ENCODE measurements around the gene OTOS. TPM values are rescaled to one million over a fixed set of nuclear protein-coding genes. Genes with fewer than 3 reads are reported as not detected.

The OTOS gene
- total RNA-seq, 2 experiments from 2014 or later, result not detected

DNA sequence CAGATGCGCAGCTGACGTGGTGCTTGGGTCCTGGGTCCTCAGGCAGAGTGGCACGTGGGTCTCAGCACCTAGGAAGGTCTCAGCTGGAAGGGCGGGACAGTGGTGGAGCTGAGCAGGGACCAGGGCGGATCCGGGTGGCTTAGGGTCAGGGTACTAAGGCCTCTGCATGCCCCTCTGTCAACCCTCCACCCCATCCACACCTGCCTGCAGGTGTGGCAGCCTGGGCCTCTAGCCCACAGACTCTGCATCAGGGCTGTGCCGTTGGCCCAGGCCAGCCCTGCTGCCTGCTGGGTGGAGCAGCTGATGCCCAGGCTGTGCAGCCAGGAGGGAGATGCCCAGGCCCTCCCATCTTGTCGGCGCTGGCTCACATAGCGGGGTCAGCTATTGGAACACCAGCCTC, 24.6 kb upstream of the OTOS start:
- Histone ChIP-seq H3K4me1 (ENCODE audit: insufficient read depth, low read length, poor library complexity, severe bottlenecking) (no peaks in the 10 kb centered on the region), H2AFZ (ENCODE audit: low read length) (no peak overlapping the region), H3K36me3 (ENCODE audit: insufficient read depth, low read length) (no peaks in the 10 kb centered on the region), H3K4me3 (ENCODE audit: low read depth, low read length, poor library complexity, severe bottlenecking) (no peak overlapping the region), H3K4me2 (ENCODE audit: low read length) (no peak overlapping the region), H4K20me1 (ENCODE audit: insufficient read depth, low read length) (no peaks in the 10 kb centered on the region), H3K79me2 (ENCODE audit: insufficient read depth, low read depth, low read length) (no peaks in the 10 kb centered on the region), H3K9me2 (ENCODE audit: insufficient read depth, low read length) (no peaks in the 10 kb centered on the region), H3K9me3 (ENCODE audit: low read length) (no peaks in the 10 kb centered on the region), H3K27ac (ENCODE audit: low read depth, low read length, poor library complexity, severe bottlenecking) (no peak overlapping the region)
- TF ChIP-seq EZH2phosphoT487 (IDR thresholded peaks at IDR 0.05; ENCODE audit: borderline replicate concordance, low read depth, low read length), result no peak
- TF ChIP-seq, protein P1, sequence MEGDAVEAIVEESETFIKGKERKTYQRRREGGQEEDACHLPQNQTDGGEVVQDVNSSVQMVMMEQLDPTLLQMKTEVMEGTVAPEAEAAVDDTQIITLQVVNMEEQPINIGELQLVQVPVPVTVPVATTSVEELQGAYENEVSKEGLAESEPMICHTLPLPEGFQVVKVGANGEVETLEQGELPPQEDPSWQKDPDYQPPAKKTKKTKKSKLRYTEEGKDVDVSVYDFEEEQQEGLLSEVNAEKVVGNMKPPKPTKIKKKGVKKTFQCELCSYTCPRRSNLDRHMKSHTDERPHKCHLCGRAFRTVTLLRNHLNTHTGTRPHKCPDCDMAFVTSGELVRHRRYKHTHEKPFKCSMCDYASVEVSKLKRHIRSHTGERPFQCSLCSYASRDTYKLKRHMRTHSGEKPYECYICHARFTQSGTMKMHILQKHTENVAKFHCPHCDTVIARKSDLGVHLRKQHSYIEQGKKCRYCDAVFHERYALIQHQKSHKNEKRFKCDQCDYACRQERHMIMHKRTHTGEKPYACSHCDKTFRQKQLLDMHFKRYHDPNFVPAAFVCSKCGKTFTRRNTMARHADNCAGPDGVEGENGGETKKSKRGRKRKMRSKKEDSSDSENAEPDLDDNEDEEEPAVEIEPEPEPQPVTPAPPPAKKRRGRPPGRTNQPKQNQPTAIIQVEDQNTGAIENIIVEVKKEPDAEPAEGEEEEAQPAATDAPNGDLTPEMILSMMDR (conservative IDR thresholded peaks at IDR 0.05; ENCODE audit: low read length), result no peak
- ChIA-PET POLR2A (no interaction called here), CTCF (ENCODE audit: unreplicated experiment) (no interaction called here)
- no TSS peak for BruUV-seq (replicated peaks)
- DNase-seq (ENCODE audit: low spot score), result no peak
- intact Hi-C loops (cut with micrococcal nuclease; ENCODE audit: unreplicated experiment), result no loop called here

GRCh38 chr2:240164586-240164985, 24.1 kb upstream of the OTOS start:
- Histone ChIP-seq H3K36me3 (ENCODE audit: insufficient read depth, low read length) (no peaks in the 10 kb centered on the region), H3K9me2 (ENCODE audit: insufficient read depth, low read length) (no peaks in the 10 kb centered on the region), H3K79me2 (ENCODE audit: insufficient read depth, low read depth, low read length) (no peaks in the 10 kb centered on the region), H4K20me1 (ENCODE audit: insufficient read depth, low read length) (no peaks in the 10 kb centered on the region), H3K4me2 (ENCODE audit: low read length) (no peak overlapping the region), H2AFZ (ENCODE audit: low read length) (no peak overlapping the region), H3K27ac (ENCODE audit: low read depth, low read length, poor library complexity, severe bottlenecking) (no peak overlapping the region), H3K4me3 (ENCODE audit: low read depth, low read length, poor library complexity, severe bottlenecking) (no peak overlapping the region), H3K9me3 (ENCODE audit: low read length) (no peaks in the 10 kb centered on the region), H3K4me1 (ENCODE audit: insufficient read depth, low read length, poor library complexity, severe bottlenecking) (no peaks in the 10 kb centered on the region)
- TF ChIP-seq, protein P1 (conservative IDR thresholded peaks at IDR 0.05; ENCODE audit: low read length), result no peak
- no peak for TF ChIP-seq EZH2phosphoT487 (IDR thresholded peaks at IDR 0.05; ENCODE audit: borderline replicate concordance, low read depth, low read length)
- no peak for DNase-seq (ENCODE audit: low spot score)
- intact Hi-C loops (cut with micrococcal nuclease; ENCODE audit: unreplicated experiment), result no loop called here
- ChIA-PET CTCF (ENCODE audit: unreplicated experiment) (no interaction called here), POLR2A (no interaction called here)
- BruUV-seq (replicated peaks), result no TSS peak

DNA sequence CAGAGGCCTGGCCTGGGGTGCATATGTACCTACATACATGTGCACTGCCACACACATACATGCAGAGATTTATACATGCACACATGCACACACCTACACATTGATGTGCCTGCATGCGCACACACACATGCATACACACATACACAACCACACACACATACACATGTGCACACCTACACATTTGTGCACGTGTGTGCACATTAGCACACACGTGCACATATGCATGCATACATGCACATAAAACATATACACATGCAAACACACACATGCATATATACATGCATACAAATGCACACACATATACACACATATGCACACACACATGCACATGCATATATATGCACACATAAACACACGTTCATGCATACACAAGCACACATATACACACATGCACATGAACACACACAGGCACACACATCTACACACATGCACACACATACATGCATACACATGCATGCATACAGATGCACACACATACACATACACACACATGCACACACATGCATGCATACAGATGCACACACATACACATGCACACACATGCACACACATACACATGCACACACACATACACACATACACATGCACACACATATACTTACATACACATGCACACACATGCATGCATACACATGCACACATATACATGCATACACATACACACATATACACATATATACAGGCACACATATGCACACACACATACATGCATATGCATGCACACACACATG, 23.6 kb upstream of the OTOS start:
- ChIA-PET POLR2A (no interaction called here), CTCF (ENCODE audit: unreplicated experiment) (no interaction called here)
- Histone ChIP-seq H2AFZ (ENCODE audit: low read length) (no peak overlapping the region), H3K9me2 (ENCODE audit: insufficient read depth, low read length) (no peaks in the 10 kb centered on the region), H3K4me3 (ENCODE audit: low read depth, low read length, poor library complexity, severe bottlenecking) (no peak overlapping the region), H3K27ac (ENCODE audit: low read depth, low read length, poor library complexity, severe bottlenecking) (no peak overlapping the region), H3K36me3 (ENCODE audit: insufficient read depth, low read length) (no peaks in the 10 kb centered on the region), H3K4me1 (ENCODE audit: insufficient read depth, low read length, poor library complexity, severe bottlenecking) (no peaks in the 10 kb centered on the region), H4K20me1 (ENCODE audit: insufficient read depth, low read length) (no peaks in the 10 kb centered on the region), H3K79me2 (ENCODE audit: insufficient read depth, low read depth, low read length) (no peaks in the 10 kb centered on the region), H3K4me2 (ENCODE audit: low read length) (no peak overlapping the region), H3K9me3 (ENCODE audit: low read length) (no peaks in the 10 kb centered on the region)
- intact Hi-C loops (cut with micrococcal nuclease; ENCODE audit: unreplicated experiment), result no loop called here
- no TSS peak for BruUV-seq (replicated peaks)
- no peak for DNase-seq (ENCODE audit: low spot score)
- no peak for TF ChIP-seq EZH2phosphoT487 (IDR thresholded peaks at IDR 0.05; ENCODE audit: borderline replicate concordance, low read depth, low read length)
- TF ChIP-seq, protein P1 (conservative IDR thresholded peaks at IDR 0.05; ENCODE audit: low read length), result no peak
